ENCODE results near the gene TMEM131L. TPM values are rescaled to one million over a fixed set of nuclear protein-coding genes. Genes with fewer than 3 reads are reported as not detected.

Gene TMEM131L
- total RNA-seq, 4 donors from 2014 or later: 17.7 to 43.9 (median 24.8) TPM

DNA sequence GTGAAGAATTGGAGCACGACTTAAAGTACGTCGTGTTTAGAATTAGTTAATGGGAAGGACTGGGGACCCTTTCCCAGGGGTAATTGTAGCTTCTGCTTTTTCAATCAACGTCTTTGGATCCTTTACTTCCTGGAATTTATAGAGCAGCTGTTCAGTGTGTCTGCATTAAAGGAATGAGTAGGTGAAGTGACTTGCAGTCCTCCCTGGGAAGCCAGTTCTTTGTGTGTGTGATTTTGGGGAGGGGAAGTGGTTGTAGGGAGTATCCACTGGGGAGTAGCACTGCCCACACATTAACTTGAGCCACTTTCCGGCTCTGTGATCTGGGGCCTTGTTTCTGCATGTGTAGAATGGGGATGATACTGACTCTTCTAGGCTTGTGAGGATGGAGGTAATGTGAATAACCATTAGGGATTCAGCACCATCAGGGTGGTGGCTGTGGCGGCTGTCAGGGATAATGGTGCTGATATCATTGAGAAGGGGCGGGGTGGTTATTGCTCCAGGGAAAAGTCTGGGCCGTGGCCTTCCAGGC, 54.7 kb downstream of the TMEM131L start:
- ATAC-seq (ENCODE audit: low FRiP score): no peak
- no peak for DNase-seq (ENCODE audit: low spot score)
- TF ChIP-seq CTCF (IDR thresholded peaks at IDR 0.05): no peak

- DNase-seq (ENCODE audit: low spot score) (no peak), ATAC-seq (ENCODE audit: low FRiP score) (no peak)
- no peak for TF ChIP-seq CTCF (IDR thresholded peaks at IDR 0.05)
Observed at GRCh38 chr4:153521478-153521877, 55.3 kb downstream of the TMEM131L start.

DNA sequence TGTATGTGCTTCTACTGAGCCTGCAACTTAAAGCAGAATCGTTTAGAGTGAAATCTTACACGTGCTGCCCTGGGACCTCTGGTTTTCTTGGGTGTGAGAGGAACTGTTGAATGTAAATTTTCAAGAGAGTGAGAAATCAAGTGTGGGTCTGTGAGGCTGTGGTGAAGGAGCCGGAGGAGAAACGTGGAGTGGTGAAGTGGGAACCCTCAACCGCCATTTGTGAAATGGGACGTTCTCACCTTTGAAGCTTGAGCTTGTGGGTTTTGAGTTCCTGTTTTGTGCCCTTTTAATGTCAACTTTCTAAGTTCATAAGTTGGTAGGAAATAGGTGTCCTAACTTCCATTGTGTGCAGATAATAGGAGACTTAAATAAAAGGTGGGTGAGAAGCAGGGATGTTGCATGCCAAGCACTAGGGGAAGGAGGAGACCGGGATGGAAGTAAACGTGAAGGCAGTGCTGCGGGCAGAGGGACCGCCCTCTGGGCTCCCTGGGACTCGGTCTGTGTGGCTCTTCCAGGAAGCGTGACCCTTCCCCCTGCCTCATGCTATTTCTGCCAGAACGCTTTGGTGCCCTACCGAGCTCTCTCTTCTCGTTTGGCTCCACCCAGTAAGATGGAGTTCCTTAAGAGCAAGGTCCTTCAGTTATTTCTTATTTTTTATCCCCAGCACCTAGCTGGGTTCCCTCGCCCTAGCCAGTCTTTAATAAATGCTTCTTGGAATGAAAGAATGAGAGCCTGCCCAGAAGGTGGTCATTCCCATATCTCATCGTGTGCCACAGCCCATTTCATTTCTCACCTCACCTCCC, 56.0 kb downstream of the TMEM131L start:
- TF ChIP-seq CTCF (IDR thresholded peaks at IDR 0.05): no peak
- ATAC-seq (ENCODE audit: low FRiP score) (no peak), DNase-seq (ENCODE audit: low spot score) (no peak)

GRCh38 chr4:153522802-153523094, 56.6 kb downstream of the TMEM131L start:
- DNase-seq (ENCODE audit: low spot score) (no peak), ATAC-seq (ENCODE audit: low FRiP score) (no peak)
- TF ChIP-seq CTCF (IDR thresholded peaks at IDR 0.05): no peak

GRCh38 chr4:153523164-153523796, 57.1 kb downstream of the TMEM131L start:
- no peak for TF ChIP-seq CTCF (IDR thresholded peaks at IDR 0.05)
- DNase-seq (ENCODE audit: low spot score): no peak
- ATAC-seq (ENCODE audit: low FRiP score): no peak

GRCh38 chr4:153523941-153524386, 57.8 kb downstream of the TMEM131L start:
- no peak for TF ChIP-seq CTCF (IDR thresholded peaks at IDR 0.05)
- ATAC-seq (ENCODE audit: low FRiP score): no peak
- DNase-seq (ENCODE audit: low spot score): no peak

- no peak for ATAC-seq (ENCODE audit: low FRiP score)
- no peak for TF ChIP-seq CTCF (IDR thresholded peaks at IDR 0.05)
- DNase-seq (ENCODE audit: low spot score): no peak
Observed at GRCh38 chr4:153524682-153525081, 58.5 kb downstream of the TMEM131L start.
